MM.1S (cell line): ENCODE measurements around the gene GSDMA.

Experiments used
- DNase-seq: peaks from one replicate; pipeline ENCODE4 v3.0.0-alpha.2; 2015
- H2AFZ ChIP-seq: fragments of 300-600 bp; sonication (generic); 2 replicates; pipeline ENCODE4 v1.6.0; 2016; ENCODE audit warnings: antibody characterized with exemption, low read length
- H3F3A ChIP-seq: fragments of 300-600 bp; sonication (generic); 2 replicates; pipeline ENCODE4 v1.6.1; 2016; ENCODE audit warnings: mild to moderate bottlenecking, antibody characterized with exemption, low read length, moderate library complexity, mixed read lengths; ENCODE audit not compliant: insufficient read depth
- H3K27ac ChIP-seq: fragments of 300-600 bp; sonication (generic); 2 replicates; pipeline ENCODE4 v1.5.1; 2016; ENCODE audit warnings: mild to moderate bottlenecking, low read length
- H3K27me3 ChIP-seq: fragments of 300-600 bp; sonication (generic); replicated peaks from 2 replicates; pipeline ENCODE4 v1.6.0; 2016; ENCODE audit warnings: low read length; ENCODE audit not compliant: insufficient read depth
- H3K36me3 ChIP-seq: fragments of 300-600 bp; sonication (generic); replicated peaks from 2 replicates; pipeline ENCODE4 v1.6.1; 2016; ENCODE audit warnings: mild to moderate bottlenecking, low read length, mixed read lengths; ENCODE audit not compliant: insufficient read depth
- H3K4me1 ChIP-seq: fragments of 300-600 bp; sonication (generic); 2 replicates; pipeline ENCODE4 v1.6.1; 2016; ENCODE audit warnings: low read length, mixed read lengths
- H3K4me2 ChIP-seq: fragments of 300-600 bp; sonication (generic); 2 replicates; pipeline ENCODE4 v1.6.0; 2016; ENCODE audit warnings: low read depth, low read length
- H3K4me3 ChIP-seq: fragments of 300-600 bp; sonication (generic); 2 replicates; pipeline ENCODE4 v1.5.1; 2016; ENCODE audit warnings: low read length, mixed read lengths
- H3K79me2 ChIP-seq: fragments of 300-600 bp; sonication (generic); 2 replicates; pipeline ENCODE4 v1.6.1; 2016; ENCODE audit warnings: mixed run types, low read length, mixed read lengths
- H3K9ac ChIP-seq: fragments of 300-600 bp; sonication (generic); 2 replicates; pipeline ENCODE4 v1.6.1; 2016; ENCODE audit warnings: low read length, mixed read lengths
- H3K9me2 ChIP-seq: fragments of 300-600 bp; sonication (generic); replicated peaks from 2 replicates; pipeline ENCODE4 v1.6.1; 2016; ENCODE audit warnings: mild to moderate bottlenecking, low read length, mixed read lengths; ENCODE audit not compliant: insufficient read depth
- H3K9me3 ChIP-seq: fragments of 300-600 bp; sonication (generic); replicated peaks from 2 replicates; pipeline ENCODE4 v1.6.1; 2016; ENCODE audit warnings: mild to moderate bottlenecking, low read length, mixed read lengths; ENCODE audit not compliant: insufficient read depth
- H4K20me1 ChIP-seq: fragments of 300-600 bp; sonication (generic); 2 replicates; pipeline ENCODE4 v1.6.1; 2016; ENCODE audit warnings: mild to moderate bottlenecking, low read length, moderate library complexity, mixed read lengths; ENCODE audit not compliant: insufficient read depth
- EZH2 ChIP-seq: fragments of 300-600 bp; sonication (generic); optimal IDR thresholded peaks from 2 replicates; pipeline ENCODE3; 2017; ENCODE audit warnings: low read depth, mild to moderate bottlenecking, antibody characterized with exemption, low read length, mixed read lengths
- EZH2phosphoT487 ChIP-seq: fragments of 300-600 bp; sonication (generic); IDR thresholded peaks from 2 replicates; pipeline ENCODE4 v1.6.1; 2018; ENCODE audit warnings: antibody characterized with exemption, low read length
- TF ChIP-seq, protein P1 (sequence below): fragments of 300-600 bp; sonication (generic); IDR thresholded peaks from 2 replicates; pipeline ENCODE4 v1.5.1; 2016; ENCODE audit warnings: antibody characterized with exemption, low read length, mixed read lengths

Gene GSDMA

DNA sequence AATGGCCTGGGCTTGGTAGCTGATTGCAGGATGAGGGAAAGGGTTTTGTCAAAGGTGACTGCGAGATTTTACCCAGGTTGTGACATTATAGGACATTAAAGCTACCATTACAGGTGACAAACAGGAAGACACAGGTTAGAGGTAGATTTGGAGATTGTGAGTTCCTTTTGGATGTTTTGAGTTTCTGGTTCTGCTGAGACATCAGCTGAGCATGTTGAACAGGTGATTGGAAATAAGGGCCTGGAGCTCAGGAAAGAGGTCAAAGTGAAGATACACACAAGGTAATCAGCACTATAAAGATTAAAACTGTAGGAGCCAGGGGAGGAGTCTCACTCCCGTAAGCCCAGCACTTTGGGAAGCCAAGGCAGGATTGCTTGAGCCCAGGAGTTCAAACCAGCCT, 6.0 kb downstream of the GSDMA start:
- Histone ChIP-seq H3K9ac (no peak overlapping the region), H3K9me3 (no peaks in the 10 kb centered on the region), H3K36me3 (no peaks in the 10 kb centered on the region), H4K20me1 (no peaks in the 10 kb centered on the region), H3F3A (no peaks in the 10 kb centered on the region), H3K27me3 (peaks cover 35% of the 10 kb centered on the region), H3K9me2 (no peaks in the 10 kb centered on the region), H3K4me2 (no peak overlapping the region), H3K4me3 (no peak overlapping the region), H3K27ac (no peak overlapping the region), H3K4me1 (no peaks in the 10 kb centered on the region), H2AFZ (no peak overlapping the region), H3K79me2 (no peaks in the 10 kb centered on the region)
- no peak for DNase-seq
- no peak for TF ChIP-seq EZH2phosphoT487
- TF ChIP-seq, protein P1, sequence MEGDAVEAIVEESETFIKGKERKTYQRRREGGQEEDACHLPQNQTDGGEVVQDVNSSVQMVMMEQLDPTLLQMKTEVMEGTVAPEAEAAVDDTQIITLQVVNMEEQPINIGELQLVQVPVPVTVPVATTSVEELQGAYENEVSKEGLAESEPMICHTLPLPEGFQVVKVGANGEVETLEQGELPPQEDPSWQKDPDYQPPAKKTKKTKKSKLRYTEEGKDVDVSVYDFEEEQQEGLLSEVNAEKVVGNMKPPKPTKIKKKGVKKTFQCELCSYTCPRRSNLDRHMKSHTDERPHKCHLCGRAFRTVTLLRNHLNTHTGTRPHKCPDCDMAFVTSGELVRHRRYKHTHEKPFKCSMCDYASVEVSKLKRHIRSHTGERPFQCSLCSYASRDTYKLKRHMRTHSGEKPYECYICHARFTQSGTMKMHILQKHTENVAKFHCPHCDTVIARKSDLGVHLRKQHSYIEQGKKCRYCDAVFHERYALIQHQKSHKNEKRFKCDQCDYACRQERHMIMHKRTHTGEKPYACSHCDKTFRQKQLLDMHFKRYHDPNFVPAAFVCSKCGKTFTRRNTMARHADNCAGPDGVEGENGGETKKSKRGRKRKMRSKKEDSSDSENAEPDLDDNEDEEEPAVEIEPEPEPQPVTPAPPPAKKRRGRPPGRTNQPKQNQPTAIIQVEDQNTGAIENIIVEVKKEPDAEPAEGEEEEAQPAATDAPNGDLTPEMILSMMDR = no peak
- no peak for TF ChIP-seq EZH2

GRCh38 chr17:39969375-39969774, 6.6 kb downstream of the GSDMA start:
- H3K4me1 ChIP-seq = no peaks in the 10 kb centered on the region
- H2AFZ ChIP-seq = no peak overlapping the region
- no peaks in the 10 kb centered on the region for H3K9me3 ChIP-seq
- no peaks in the 10 kb centered on the region for H3K79me2 ChIP-seq
- no peak for DNase-seq
- peaks cover 35% of the 10 kb centered on the region for H3K27me3 ChIP-seq
- TF ChIP-seq, protein P1 = no peak
- TF ChIP-seq EZH2 (no peak), EZH2phosphoT487 (no peak)
- no peak overlapping the region for H3K4me2 ChIP-seq
- H3F3A ChIP-seq = no peaks in the 10 kb centered on the region
- H3K36me3 ChIP-seq = no peaks in the 10 kb centered on the region
- no peak overlapping the region for H3K9ac ChIP-seq
- no peak overlapping the region for H3K4me3 ChIP-seq
- H4K20me1 ChIP-seq = no peaks in the 10 kb centered on the region
- H3K27ac ChIP-seq = no peak overlapping the region
- H3K9me2 ChIP-seq = no peaks in the 10 kb centered on the region

DNA sequence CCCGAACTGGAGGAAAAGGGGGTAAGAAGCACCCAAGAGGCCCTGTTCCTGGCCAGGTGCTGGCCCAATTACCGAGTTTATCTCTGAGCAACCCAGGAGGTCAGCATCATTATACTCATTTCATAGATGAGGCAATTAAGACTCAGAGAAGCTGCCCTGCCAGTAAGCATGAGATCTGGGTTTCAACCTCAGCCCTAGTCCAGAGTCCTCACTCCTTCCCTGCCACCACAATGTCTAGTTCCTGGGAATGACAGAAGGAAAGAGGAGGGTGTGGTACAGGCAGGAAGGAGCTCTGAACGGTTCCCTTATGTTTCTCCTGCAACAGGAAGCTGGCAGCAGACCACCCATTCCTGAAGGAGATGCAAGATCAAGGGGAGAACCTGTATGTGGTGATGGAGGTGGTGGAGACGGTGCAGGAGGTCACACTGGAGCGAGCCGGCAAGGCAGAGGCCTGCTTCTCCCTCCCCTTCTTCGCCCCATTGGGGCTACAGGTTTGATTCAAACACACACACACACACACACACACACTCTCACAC, 7.4 kb downstream of the GSDMA start:
- H3F3A ChIP-seq = no peaks in the 10 kb centered on the region
- H3K79me2 ChIP-seq = no peaks in the 10 kb centered on the region
- peaks cover 35% of the 10 kb centered on the region for H3K27me3 ChIP-seq
- no peaks in the 10 kb centered on the region for H3K9me2 ChIP-seq
- no peaks in the 10 kb centered on the region for H3K4me1 ChIP-seq
- no peak overlapping the region for H3K4me2 ChIP-seq
- no peaks in the 10 kb centered on the region for H3K36me3 ChIP-seq
- no peak overlapping the region for H3K9ac ChIP-seq
- no peaks in the 10 kb centered on the region for H4K20me1 ChIP-seq
- H3K4me3 ChIP-seq = no peak overlapping the region
- DNase-seq = no peak
- H3K9me3 ChIP-seq = no peaks in the 10 kb centered on the region
- no peak overlapping the region for H3K27ac ChIP-seq
- H2AFZ ChIP-seq = no peak overlapping the region
- TF ChIP-seq EZH2 = no peak
- no peak for TF ChIP-seq EZH2phosphoT487
- TF ChIP-seq, protein P1 = no peak
